Ishikawa (cell line): Measurements from ENCODE around the gene ATAD2B.

Experiments used
- CEBPB ChIP-seq: IDR thresholded peaks from 2 replicates; pipeline ENCODE4 v1.6.1; 2012
- CREB1 ChIP-seq: IDR thresholded peaks from 2 replicates; pipeline ENCODE4 v1.6.1; 2012; ENCODE audit warnings: low read depth
- EGR1 ChIP-seq: IDR thresholded peaks from 2 replicates; pipeline ENCODE4 v1.6.1; 2012
- EP300 ChIP-seq: IDR thresholded peaks from 2 replicates; pipeline ENCODE4 v1.6.1; 2012; ENCODE audit warnings: borderline replicate concordance
- FOXM1 ChIP-seq: IDR thresholded peaks from 2 replicates; pipeline ENCODE4 v1.6.1; 2012; ENCODE audit warnings: low read depth, borderline replicate concordance
- NFIC ChIP-seq: IDR thresholded peaks from 2 replicates; pipeline ENCODE4 v1.6.1; 2012
- RAD21 ChIP-seq: IDR thresholded peaks from 2 replicates; pipeline ENCODE4 v1.6.1; 2012; ENCODE audit warnings: low read depth
- TAF1 ChIP-seq: IDR thresholded peaks from 2 replicates; pipeline ENCODE4 v1.6.1; 2012; ENCODE audit warnings: low read depth, mild to moderate bottlenecking
- TCF12 ChIP-seq: IDR thresholded peaks from 2 replicates; pipeline ENCODE4 v1.6.1; 2012; ENCODE audit warnings: low read depth
- TEAD4 ChIP-seq: IDR thresholded peaks from 2 replicates; pipeline ENCODE4 v1.6.1; 2012
- YY1 ChIP-seq: IDR thresholded peaks from 2 replicates; pipeline ENCODE4 v1.6.1; 2012; ENCODE audit warnings: low read depth
- ZBTB7A ChIP-seq: IDR thresholded peaks from 2 replicates; pipeline ENCODE4 v1.6.1; 2012; ENCODE audit warnings: low read depth
- TF ChIP-seq, protein P1 (sequence below): IDR thresholded peaks from 2 replicates; pipeline ENCODE4 v1.6.1; 2012; ENCODE audit warnings: low read depth, mild to moderate bottlenecking
- TF ChIP-seq, protein P2 (sequence below): IDR thresholded peaks from 2 replicates; pipeline ENCODE4 v1.6.1; 2012
- TF ChIP-seq, protein P3 (sequence below): IDR thresholded peaks from 2 replicates; pipeline ENCODE4 v1.6.1; 2012

ATAD2B gene

DNA sequence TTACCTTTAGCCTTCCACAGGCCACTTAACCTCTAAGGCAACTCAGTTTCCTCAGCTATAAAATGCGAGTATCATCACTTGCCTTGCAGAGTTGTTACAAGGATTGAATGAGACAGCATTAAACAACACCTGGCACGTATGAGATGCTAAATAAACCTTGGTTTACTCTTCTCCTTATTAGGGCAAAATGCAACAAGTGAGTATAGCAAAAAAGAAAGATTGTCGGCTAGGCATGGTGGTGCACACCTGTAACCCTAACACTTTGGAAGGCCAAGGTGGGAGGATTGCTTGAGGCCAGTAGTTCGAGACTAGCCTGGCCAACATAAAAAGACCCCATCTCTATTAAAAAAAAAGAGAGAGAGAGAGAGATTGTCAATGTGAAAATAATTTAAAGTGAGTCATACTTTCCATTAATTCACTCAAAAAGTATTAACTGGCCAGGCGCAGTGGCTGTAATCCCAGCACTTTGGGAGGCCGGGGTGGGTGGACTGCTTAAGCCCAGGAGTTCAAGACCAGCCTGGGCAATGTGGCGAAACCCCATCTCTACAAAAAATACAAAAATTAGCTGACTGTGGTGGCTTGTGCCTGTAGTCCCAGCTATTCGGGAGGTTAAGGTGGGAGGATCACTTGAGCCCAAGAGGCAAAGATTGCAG is 8.0 kb downstream of the ATAD2B start:
- TF ChIP-seq FOXM1 (no peak), TCF12 (no peak), CEBPB (no peak), EGR1 (no peak), EP300 (no peak), YY1 (no peak), RAD21 (no peak), TEAD4 (no peak)
- TF ChIP-seq, protein P1, sequence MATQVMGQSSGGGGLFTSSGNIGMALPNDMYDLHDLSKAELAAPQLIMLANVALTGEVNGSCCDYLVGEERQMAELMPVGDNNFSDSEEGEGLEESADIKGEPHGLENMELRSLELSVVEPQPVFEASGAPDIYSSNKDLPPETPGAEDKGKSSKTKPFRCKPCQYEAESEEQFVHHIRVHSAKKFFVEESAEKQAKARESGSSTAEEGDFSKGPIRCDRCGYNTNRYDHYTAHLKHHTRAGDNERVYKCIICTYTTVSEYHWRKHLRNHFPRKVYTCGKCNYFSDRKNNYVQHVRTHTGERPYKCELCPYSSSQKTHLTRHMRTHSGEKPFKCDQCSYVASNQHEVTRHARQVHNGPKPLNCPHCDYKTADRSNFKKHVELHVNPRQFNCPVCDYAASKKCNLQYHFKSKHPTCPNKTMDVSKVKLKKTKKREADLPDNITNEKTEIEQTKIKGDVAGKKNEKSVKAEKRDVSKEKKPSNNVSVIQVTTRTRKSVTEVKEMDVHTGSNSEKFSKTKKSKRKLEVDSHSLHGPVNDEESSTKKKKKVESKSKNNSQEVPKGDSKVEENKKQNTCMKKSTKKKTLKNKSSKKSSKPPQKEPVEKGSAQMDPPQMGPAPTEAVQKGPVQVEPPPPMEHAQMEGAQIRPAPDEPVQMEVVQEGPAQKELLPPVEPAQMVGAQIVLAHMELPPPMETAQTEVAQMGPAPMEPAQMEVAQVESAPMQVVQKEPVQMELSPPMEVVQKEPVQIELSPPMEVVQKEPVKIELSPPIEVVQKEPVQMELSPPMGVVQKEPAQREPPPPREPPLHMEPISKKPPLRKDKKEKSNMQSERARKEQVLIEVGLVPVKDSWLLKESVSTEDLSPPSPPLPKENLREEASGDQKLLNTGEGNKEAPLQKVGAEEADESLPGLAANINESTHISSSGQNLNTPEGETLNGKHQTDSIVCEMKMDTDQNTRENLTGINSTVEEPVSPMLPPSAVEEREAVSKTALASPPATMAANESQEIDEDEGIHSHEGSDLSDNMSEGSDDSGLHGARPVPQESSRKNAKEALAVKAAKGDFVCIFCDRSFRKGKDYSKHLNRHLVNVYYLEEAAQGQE = no peak
- TF ChIP-seq, protein P2, sequence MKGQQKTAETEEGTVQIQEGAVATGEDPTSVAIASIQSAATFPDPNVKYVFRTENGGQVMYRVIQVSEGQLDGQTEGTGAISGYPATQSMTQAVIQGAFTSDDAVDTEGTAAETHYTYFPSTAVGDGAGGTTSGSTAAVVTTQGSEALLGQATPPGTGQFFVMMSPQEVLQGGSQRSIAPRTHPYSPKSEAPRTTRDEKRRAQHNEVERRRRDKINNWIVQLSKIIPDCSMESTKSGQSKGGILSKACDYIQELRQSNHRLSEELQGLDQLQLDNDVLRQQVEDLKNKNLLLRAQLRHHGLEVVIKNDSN = no peak

DNA sequence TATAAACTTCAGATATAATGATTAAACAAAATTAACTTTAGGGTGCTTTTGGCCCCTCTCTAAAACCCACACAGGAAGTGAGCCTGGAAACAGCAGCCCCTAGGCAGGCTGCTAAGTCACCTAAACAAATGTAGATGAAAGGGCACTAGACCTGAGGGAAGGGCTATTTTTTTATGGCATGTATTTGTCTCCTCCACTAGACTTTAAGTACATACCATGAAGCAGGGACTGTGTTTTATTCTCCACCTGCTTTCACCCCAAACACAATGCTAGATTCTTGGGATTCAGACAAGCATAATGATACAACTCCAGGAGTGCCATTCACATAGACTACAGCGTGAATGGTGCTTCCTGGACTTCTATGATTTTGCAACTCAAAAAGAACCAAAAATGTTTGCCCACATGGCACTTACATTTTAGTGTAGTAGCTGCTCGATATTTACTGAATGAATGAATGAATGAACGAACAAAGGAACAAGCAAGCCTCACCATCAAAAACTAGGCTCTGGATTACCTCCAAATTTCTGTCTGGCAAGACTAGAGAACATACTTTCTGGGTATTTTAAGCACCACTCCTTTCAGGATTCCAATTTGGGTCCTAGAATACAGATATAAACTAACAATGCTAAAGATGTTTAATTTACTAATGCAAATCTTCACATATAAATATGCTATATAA is 10.1 kb downstream of the ATAD2B start:
- TF ChIP-seq CEBPB = no peak
- no peak for TF ChIP-seq FOXM1
- TF ChIP-seq TCF12 = no peak
- TF ChIP-seq, protein P2 = no peak
- no peak for TF ChIP-seq ZBTB7A
- TF ChIP-seq EGR1 = no peak
- no peak for TF ChIP-seq TAF1
- no peak for TF ChIP-seq YY1
- no peak for TF ChIP-seq NFIC
- TF ChIP-seq, protein P1 = no peak
- no peak for TF ChIP-seq EP300

DNA sequence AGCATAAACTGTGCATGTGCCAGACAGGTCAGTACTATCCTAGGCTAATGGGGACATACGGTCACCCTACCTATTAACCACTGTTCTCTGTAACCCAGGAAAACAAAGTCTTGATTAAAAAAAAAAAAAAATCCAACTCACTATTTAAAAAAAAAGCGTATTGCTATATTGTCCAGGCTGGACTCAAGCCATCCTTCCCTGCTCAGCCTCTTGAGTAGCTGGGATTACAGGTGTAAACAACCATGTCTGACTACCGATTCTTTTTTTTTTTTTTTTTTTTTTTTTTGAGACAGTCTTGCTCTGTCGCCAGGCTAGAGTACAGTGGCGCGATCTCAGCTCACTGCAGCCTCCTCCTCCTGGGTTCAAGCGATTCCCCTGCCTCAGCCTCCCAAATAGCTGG is 11.6 kb downstream of the ATAD2B start:
- TF ChIP-seq EGR1 = no peak
- TF ChIP-seq EP300 = no peak
- TF ChIP-seq, protein P3, sequence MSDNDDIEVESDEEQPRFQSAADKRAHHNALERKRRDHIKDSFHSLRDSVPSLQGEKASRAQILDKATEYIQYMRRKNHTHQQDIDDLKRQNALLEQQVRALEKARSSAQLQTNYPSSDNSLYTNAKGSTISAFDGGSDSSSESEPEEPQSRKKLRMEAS = no peak
- TF ChIP-seq, protein P2 = no peak
- no peak for TF ChIP-seq TCF12

DNA sequence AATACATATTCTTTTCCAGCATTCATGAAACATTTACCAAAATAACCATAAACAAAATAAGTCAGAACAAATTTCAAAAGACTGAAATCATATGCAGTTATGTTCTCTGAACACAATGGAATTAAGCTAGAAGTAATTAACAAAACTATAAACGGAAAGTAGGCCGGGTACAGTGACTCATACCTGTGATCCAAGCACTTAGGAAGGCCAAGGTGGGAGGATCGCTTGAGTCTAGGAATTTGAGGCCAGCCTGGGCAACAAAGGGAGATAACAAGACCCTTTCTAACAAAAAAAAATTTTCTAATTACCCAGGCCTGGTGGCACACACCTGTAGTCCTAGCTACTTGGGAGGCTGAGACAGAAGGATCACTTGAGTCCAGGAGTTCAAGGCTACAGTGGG is 14.9 kb downstream of the ATAD2B start:
- TF ChIP-seq RAD21 (no peak), EP300 (no peak), CEBPB (no peak), TCF12 (no peak), CREB1 (no peak), EGR1 (no peak), FOXM1 (no peak), NFIC (no peak), TEAD4 (no peak), ZBTB7A (no peak), TAF1 (no peak)
- TF ChIP-seq, protein P2 = no peak
- TF ChIP-seq, protein P3 = no peak
- TF ChIP-seq, protein P1 = no peak
